HS-5 (cell line): Measurements from ENCODE around the gene SIT1.
"Not testable (repeated sequence)": the region's sequence is repeated elsewhere in the genome, so short reads cannot be mapped to it uniquely, and the experiment has no call there.

Experiments
- DNase-seq: peaks from one replicate; pipeline ENCODE4 v3.0.0-alpha.2; 2012; ENCODE audit warnings: low read depth

Gene SIT1

GRCh38 chr9:35659340-35659739 is 8.6 kb upstream of the SIT1 start:
- no peak for DNase-seq

- DNase-seq: no peak
Measured at GRCh38 chr9:35658968-35659220, 8.2 kb upstream of the SIT1 start.

GRCh38 chr9:35658137-35658967 is 7.6 kb upstream of the SIT1 start, which contains the start of gene CCDC107:
Gene CCDC107, plus strand, starts transcription at chr9:35658292. Its CDS starts 88 bp downstream, at chr9:35658380.
- DNase-seq: no peak

GRCh38 chr9:35657546-35658136 is 6.9 kb upstream of the SIT1 start, which contains the start of gene RMRP:
Gene RMRP, minus strand, starts transcription at chr9:35658019.
- peak; percentile 99 for DNase-seq

- no peak for DNase-seq
Measured at GRCh38 chr9:35656831-35657545, 6.3 kb upstream of the SIT1 start.

GRCh38 chr9:35656348-35656747 is 5.6 kb upstream of the SIT1 start:
- no peak for DNase-seq

GRCh38 chr9:35653611-35654010 is 2.9 kb upstream of the SIT1 start:
- no peak for DNase-seq

- no peak for DNase-seq
Measured at GRCh38 chr9:35652829-35653209, 2.1 kb upstream of the SIT1 start.

GRCh38 chr9:35651956-35652828 is 1.5 kb upstream of the SIT1 start:
- DNase-seq: peak; percentile 28

GRCh38 chr9:35649431-35650340 is 1.0 kb downstream of the SIT1 start:
- no peak for DNase-seq

- peak; percentile 50 for DNase-seq
Measured at GRCh38 chr9:35646533-35647265, 4.0 kb downstream of the SIT1 start.

GRCh38 chr9:35646153-35646532 is 4.6 kb downstream of the SIT1 start:
- no peak for DNase-seq

- not testable (repeated sequence) for DNase-seq
Measured at GRCh38 chr9:35645736-35646135, 5.0 kb downstream of the SIT1 start.

- DNase-seq: no peak
Measured at GRCh38 chr9:35643046-35643445, 7.7 kb downstream of the SIT1 start.

- not testable (repeated sequence) for DNase-seq
Measured at GRCh38 chr9:35641478-35641877, 9.3 kb downstream of the SIT1 start.

- DNase-seq: not testable (repeated sequence)
Measured at GRCh38 chr9:35640431-35640830, 10.3 kb downstream of the SIT1 start.

GRCh38 chr9:35639631-35640030 is 11.1 kb downstream of the SIT1 start:
- DNase-seq: no peak

GRCh38 chr9:35639225-35639624 is 11.5 kb downstream of the SIT1 start:
- DNase-seq: not testable (repeated sequence)

GRCh38 chr9:35638751-35639150 is 12.0 kb downstream of the SIT1 start:
- not testable (repeated sequence) for DNase-seq

GRCh38 chr9:35637427-35637955 is 13.2 kb downstream of the SIT1 start:
- not testable (repeated sequence) for DNase-seq
